COLO668 (cell line): ENCODE data around the gene GRIN2D.

Experiments
- DNase-seq: peaks from one replicate; lab custom pipeline; 2025; ENCODE audit not compliant: unreplicated experiment; lab: John Stamatoyannopoulos, UW

Gene GRIN2D

GRCh38 chr19:48397263-48398101 lies 4.0 kb downstream of the GRIN2D start:
- no peak for DNase-seq

GRCh38 chr19:48398102-48398374 lies 4.6 kb downstream of the GRIN2D start:
- no peak for DNase-seq

- peak; percentile 95 for DNase-seq
These were observed 5.1 kb downstream of the GRIN2D start for GRCh38 chr19:48398375-48399235.

GRCh38 chr19:48400018-48400742 lies 6.7 kb downstream of the GRIN2D start:
- peak; percentile 76 for DNase-seq

- DNase-seq, result no peak
These were observed 7.8 kb downstream of the GRIN2D start for GRCh38 chr19:48401287-48401686.

- peak; percentile 53 for DNase-seq
These were observed 10.1 kb downstream of the GRIN2D start for GRCh38 chr19:48403606-48404005.

GRCh38 chr19:48405010-48405659 lies 11.7 kb downstream of the GRIN2D start:
- DNase-seq, result no peak

GRCh38 chr19:48405850-48406249 lies 12.4 kb downstream of the GRIN2D start:
- DNase-seq, result no peak

- DNase-seq, result peak; percentile 33
These were observed 20.6 kb downstream of the GRIN2D start for GRCh38 chr19:48413879-48414587.

GRCh38 chr19:48415395-48415794 lies 21.9 kb downstream of the GRIN2D start:
- peak; percentile 65 for DNase-seq

- DNase-seq, result no peak
These were observed 22.3 kb downstream of the GRIN2D start for GRCh38 chr19:48415806-48416221.

- no peak for DNase-seq
These were observed 24.0 kb downstream of the GRIN2D start for GRCh38 chr19:48417421-48417820.

GRCh38 chr19:48418317-48419064 lies 25.0 kb downstream of the GRIN2D start:
- no peak for DNase-seq

- peak; percentile 20 for DNase-seq
These were observed 25.9 kb downstream of the GRIN2D start for GRCh38 chr19:48419158-48419920.

GRCh38 chr19:48421548-48421947 lies 28.1 kb downstream of the GRIN2D start:
- DNase-seq, result no peak

GRCh38 chr19:48424694-48425219 lies 31.3 kb downstream of the GRIN2D start:
- DNase-seq, result no peak

GRCh38 chr19:48428670-48429069 lies 35.2 kb downstream of the GRIN2D start:
- no peak for DNase-seq

GRCh38 chr19:48433337-48433736 lies 39.9 kb downstream of the GRIN2D start:
- DNase-seq, result no peak

- no peak for DNase-seq
These were observed 43.1 kb downstream of the GRIN2D start for GRCh38 chr19:48436586-48436985.
